ENCODE results near the gene ZNF226.
"Not testable (repeated sequence)": the region's sequence is repeated elsewhere in the genome, so short reads cannot be mapped to it uniquely, and the experiment has no call there.

The ZNF226 gene

DNA sequence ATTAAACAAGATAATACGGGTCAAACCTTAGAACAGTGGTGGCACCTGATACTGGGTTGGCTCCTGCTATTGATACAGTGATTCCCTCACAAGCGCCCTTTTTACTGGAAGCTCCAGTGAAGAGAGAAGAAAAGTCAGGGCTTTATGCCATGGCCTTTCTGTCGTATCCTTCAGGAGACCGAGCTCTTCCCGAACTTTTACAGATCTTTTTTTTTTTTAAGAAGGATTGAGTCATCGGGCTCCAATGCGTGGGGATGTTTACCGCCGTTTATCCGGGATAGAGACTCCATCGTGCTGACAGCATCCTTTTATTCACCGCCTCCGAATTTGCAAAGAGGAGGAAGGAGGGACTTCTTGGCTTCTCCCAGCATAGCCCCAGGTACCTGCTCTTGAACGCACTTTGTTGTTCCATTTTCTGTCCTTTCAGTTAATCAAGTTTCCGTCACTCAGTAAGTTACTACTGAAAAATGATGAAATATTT is 48.0 kb downstream of the ZNF226 start:
- no peak for ATAC-seq

DNA sequence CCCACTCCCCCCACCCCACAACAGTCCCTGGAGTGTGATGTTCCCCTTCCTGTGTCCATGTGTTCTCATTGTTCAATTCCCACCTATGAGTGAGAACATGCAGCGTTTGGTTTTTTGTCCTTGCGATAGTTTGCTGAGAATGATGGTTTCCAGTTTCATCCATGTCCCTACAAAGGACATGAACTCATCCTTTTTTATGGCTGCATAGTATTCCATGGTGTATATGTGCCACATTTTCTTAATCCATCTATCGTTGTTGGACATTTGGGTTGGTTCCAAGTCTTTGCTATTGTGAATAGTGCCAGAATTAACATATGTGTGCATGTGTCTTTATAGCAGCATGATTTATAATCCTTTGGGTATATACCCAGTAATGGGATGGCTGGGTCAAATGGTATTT is 55.0 kb downstream of the ZNF226 start:
- ATAC-seq = not testable (repeated sequence)

DNA sequence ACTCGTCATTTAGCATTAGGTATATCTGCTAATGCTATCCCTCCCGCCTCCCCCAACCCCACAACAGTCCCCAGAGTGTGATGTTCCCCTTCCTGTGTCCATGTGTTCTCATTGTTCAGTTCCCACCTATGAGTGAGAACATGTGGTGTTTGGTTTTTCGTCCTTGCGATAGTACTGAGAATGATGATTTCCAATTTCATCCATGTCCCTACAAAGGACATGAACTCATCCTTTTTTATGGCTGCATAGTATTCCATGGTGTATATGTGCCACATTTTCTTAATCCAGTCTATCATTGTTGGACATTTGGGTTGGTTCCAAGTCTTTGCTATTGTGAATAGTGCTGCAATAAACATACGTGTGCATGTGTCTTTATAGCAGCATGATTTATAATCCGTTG is 55.9 kb downstream of the ZNF226 start:
- not testable (repeated sequence) for ATAC-seq

DNA sequence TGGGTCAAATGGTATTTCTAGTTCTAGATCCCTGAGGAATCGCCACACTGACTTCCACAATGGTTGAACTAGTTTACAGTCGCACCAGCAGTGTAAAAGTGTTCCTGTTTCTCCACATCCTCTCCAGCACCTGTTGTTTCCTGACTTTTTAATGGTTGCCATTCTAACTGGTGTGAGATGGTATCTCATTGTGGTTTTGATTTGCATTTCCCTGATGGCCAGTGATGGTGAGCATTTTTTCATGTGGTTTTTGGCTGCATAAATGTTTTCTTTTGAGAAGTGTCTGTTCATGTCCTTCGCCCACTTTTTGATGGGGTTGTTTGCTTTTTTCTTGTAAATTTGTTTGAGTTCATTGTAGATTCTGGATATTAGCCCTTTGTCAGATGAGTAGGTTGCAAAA is 56.4 kb downstream of the ZNF226 start:
- ATAC-seq = not testable (repeated sequence)
